Measurements from ENCODE around the gene DDA1. TPM values are rescaled to one million over a fixed set of nuclear protein-coding genes. Genes with fewer than 3 reads are reported as not detected.
A peak's percentile ranks its signal among the peaks of the same experiment; 100 is the strongest.

Gene DDA1
- total and polyA plus RNA-seq, 9 of the 15 experiments (the other 6 are each of a cell fraction or from before 2014, with no cell fraction given): 1.4 to 83.8 (median 33.8) TPM

DNA sequence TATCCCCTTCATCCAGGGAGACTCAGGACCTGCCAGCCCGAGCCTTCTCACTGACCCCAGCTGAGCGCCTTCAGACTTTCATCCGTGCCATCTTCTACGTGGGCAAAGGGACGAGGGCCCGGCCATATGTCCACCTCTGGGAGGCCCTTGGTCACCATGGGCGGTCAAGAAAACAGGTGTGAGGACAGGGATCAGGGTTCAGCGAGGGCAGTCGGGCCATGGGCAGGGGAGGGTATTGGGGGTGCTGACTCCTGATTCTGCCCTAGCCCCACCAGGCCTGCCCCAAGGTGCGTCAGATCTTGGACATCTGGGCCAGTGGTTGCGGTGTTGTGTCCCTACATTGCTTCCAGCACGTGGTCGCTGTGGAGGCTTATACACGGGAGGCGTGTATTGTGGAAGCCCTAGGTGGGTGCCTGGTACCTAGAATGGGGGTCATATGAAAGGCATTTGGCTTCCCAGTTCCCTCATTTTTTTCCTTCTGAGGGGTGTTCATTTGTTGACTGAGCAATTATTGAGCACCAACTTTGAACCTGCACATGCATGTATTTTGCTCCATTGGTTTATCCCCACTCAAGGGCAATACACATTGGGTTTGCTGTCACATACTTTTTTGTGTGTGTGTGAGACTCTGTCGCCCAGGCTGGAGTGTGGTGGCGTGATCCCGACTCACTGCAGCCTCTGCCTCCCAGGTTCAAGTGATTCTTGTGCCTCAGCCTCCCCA, 23.8 kb upstream of the DDA1 start:
- CTCF ChIA-PET (ENCODE audit: low intra/inter-chr PET ratio): no interaction called here
- H3K36me3 ChIP-seq (ENCODE audit: control insufficient read depth, insufficient read depth, low read length): peaks cover 13% of the 10 kb centered on the region; the same call in 1 of the 3 replicates
- H3K27ac ChIP-seq (ENCODE audit: extremely low read depth, low read depth, low read length): no peak overlapping the region
- 84% methylated on average over 16 of the region's 18 CpGs for WGBS (ENCODE audit: insufficient coverage, low coverage, missing lambda C conversion rate)
- peaks cover 6% of the 10 kb centered on the region; the same call in 1 of the 2 replicates for H4K20me1 ChIP-seq (replicated peaks; ENCODE audit: control insufficient read depth, insufficient read depth, low read length)
- POLR2A ChIA-PET: no interaction called here
- no peaks in the 10 kb centered on the region for H3K9me1 ChIP-seq (ENCODE audit: control insufficient read depth, insufficient read depth, low read length)
- no peak overlapping the region for H2AFZ ChIP-seq (ENCODE audit: low read depth, low read length)
- H3K4me2 ChIP-seq (ENCODE audit: insufficient read depth, low read length): no peak overlapping the region
- in situ Hi-C loops (cut with MboI): loop anchor here (5.0 kb wide), 1 partner anchor 213 kb away; no protein-coding TSS in a partner anchor
- peaks cover 5% of the 10 kb centered on the region; the same call in 2 of the 3 replicates for H3K79me2 ChIP-seq (ENCODE audit: control insufficient read depth, insufficient read depth, low read length)
- no TSS peak for BruUV-seq (replicated peaks)
- no peaks in the 10 kb centered on the region for H3K27me3 ChIP-seq (ENCODE audit: control insufficient read depth in 2 of 2, insufficient read depth in 2 of 2, low read length in 2 of 2)
- H3K9me3 ChIP-seq (replicated peaks; ENCODE audit: control insufficient read depth, insufficient read depth, low read depth, low read length): no peaks in the 10 kb centered on the region
- no peak overlapping the region for H3K9ac ChIP-seq (ENCODE audit: insufficient read depth in 1 of 2, low read depth in 2 of 2, low read length in 2 of 2)
- H3K4me1 ChIP-seq (replicated peaks in 1 of 2; ENCODE audit: control insufficient read depth in 2 of 2, insufficient read depth in 2 of 2, low read length in 2 of 2): peaks cover 2 to 43% of the 10 kb centered on the region in 2 experiments
- no peak for FAIRE-seq
- intact Hi-C loops (cut with micrococcal nuclease): no loop called here
- no peak for DNase-seq (ENCODE audit: extremely low read depth in 1 of 4, low spot score in 3 of 4)
- H3K4me3 ChIP-seq: no peak overlapping the region
- no peak for ATAC-seq
- TF ChIP-seq BRD9 (IDR thresholded peaks at IDR 0.05; ENCODE audit: low read depth, partially characterized antibody): no peak
- peak; percentile 48; the same call in 1 of the 2 replicates for TF ChIP-seq CBX1 (IDR thresholded peaks at IDR 0.05; ENCODE audit: low read depth)
- TF ChIP-seq PHB2 (IDR thresholded peaks at IDR 0.05; ENCODE audit: low read depth): no peak
- TF ChIP-seq ILF3 (IDR thresholded peaks at IDR 0.05; ENCODE audit: borderline replicate concordance): no peak
- TF ChIP-seq ZFP36 (IDR thresholded peaks at IDR 0.05; ENCODE audit: low read depth, low read length, partially characterized antibody): peak; percentile 67
- TF ChIP-seq NFE2 (IDR thresholded peaks at IDR 0.05; ENCODE audit: low read depth): no peak
- TF ChIP-seq GATAD2B (IDR thresholded peaks at IDR 0.05; ENCODE audit: borderline replicate concordance): no peak
- no peak for TF ChIP-seq SMARCB1 (IDR thresholded peaks at IDR 0.05; ENCODE audit: insufficient read length, low read depth)
- TF ChIP-seq HDAC1 (IDR thresholded peaks at IDR 0.05): peak in 1 of 2 experiments; percentile 39; a peak in 1 of 4 replicates
- no peak for TF ChIP-seq SMARCA4 (IDR thresholded peaks at IDR 0.05)
- TF ChIP-seq, protein P1, sequence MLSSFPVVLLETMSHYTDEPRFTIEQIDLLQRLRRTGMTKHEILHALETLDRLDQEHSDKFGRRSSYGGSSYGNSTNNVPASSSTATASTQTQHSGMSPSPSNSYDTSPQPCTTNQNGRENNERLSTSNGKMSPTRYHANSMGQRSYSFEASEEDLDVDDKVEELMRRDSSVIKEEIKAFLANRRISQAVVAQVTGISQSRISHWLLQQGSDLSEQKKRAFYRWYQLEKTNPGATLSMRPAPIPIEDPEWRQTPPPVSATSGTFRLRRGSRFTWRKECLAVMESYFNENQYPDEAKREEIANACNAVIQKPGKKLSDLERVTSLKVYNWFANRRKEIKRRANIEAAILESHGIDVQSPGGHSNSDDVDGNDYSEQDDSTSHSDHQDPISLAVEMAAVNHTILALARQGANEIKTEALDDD (IDR thresholded peaks at IDR 0.05): no peak
- TF ChIP-seq IFI16 (CRISPR knock-in tag; IDR thresholded peaks at IDR 0.05): no peak
- no peak for TF ChIP-seq TRIM28 (IDR thresholded peaks at IDR 0.05)
- TF ChIP-seq ZKSCAN8 (CRISPR knock-in tag; IDR thresholded peaks at IDR 0.05): peak; percentile 99
- no peak for TF ChIP-seq HOXB6 (CRISPR knock-in tag; IDR thresholded peaks at IDR 0.05; ENCODE audit: borderline replicate concordance)
- no peak for TF ChIP-seq ZNF354B (CRISPR knock-in tag; IDR thresholded peaks at IDR 0.05)
- TF ChIP-seq, protein P2, sequence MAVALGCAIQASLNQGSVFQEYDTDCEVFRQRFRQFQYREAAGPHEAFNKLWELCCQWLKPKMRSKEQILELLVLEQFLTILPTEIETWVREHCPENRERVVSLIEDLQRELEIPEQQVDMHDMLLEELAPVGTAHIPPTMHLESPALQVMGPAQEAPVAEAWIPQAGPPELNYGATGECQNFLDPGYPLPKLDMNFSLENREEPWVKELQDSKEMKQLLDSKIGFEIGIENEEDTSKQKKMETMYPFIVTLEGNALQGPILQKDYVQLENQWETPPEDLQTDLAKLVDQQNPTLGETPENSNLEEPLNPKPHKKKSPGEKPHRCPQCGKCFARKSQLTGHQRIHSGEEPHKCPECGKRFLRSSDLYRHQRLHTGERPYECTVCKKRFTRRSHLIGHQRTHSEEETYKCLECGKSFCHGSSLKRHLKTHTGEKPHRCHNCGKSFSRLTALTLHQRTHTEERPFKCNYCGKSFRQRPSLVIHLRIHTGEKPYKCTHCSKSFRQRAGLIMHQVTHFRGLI (CRISPR knock-in tag; IDR thresholded peaks at IDR 0.05): no peak
- TF ChIP-seq ZNF133 (CRISPR knock-in tag; IDR thresholded peaks at IDR 0.05): no peak
- TF ChIP-seq BACH1 (tag; IDR thresholded peaks at IDR 0.05): no peak
- TF ChIP-seq, protein P3, sequence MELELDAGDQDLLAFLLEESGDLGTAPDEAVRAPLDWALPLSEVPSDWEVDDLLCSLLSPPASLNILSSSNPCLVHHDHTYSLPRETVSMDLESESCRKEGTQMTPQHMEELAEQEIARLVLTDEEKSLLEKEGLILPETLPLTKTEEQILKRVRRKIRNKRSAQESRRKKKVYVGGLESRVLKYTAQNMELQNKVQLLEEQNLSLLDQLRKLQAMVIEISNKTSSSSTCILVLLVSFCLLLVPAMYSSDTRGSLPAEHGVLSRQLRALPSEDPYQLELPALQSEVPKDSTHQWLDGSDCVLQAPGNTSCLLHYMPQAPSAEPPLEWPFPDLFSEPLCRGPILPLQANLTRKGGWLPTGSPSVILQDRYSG (tag; conservative IDR thresholded peaks at IDR 0.05; ENCODE audit: low read depth): no peak

Measured in K562 (cell line).